SJSA1 (cell line): Measurements from ENCODE around the gene UNC50. TPM values are rescaled to one million over a fixed set of nuclear protein-coding genes. Genes with fewer than 3 reads are reported as not detected.

ENCODE experiments used
- DNase-seq, 2 experiments: peaks; one replicate each; pipeline ENCODE4 v3.0.0-alpha.2; 2015 to 2020; ENCODE audit warnings: low spot score in 2 of 2, low read depth in 1 of 2
- H3K27ac ChIP-seq: fragments of 250-450 bp; sonication (Bioruptor Pico); 2 replicates; pipeline ENCODE4 v1.5.1; 2020; ENCODE audit warnings: mild to moderate bottlenecking, moderate library complexity
- H3K27me3 ChIP-seq: fragments of 250-450 bp; sonication (Bioruptor Pico); replicated peaks from 2 replicates; pipeline ENCODE4 v1.5.1; 2020; ENCODE audit warnings: mild to moderate bottlenecking, moderate library complexity
- H3K36me3 ChIP-seq: fragments of 250-450 bp; sonication (Bioruptor Pico); 2 replicates; pipeline ENCODE4 v1.5.1; 2020; ENCODE audit warnings: mild to moderate bottlenecking
- H3K4me1 ChIP-seq: fragments of 250-450 bp; sonication (Bioruptor Pico); replicated peaks from 2 replicates; pipeline ENCODE4 v1.6.1; 2021; ENCODE audit warnings: mild to moderate bottlenecking
- H3K4me3 ChIP-seq: fragments of 250-450 bp; sonication (Bioruptor Pico); 2 replicates; pipeline ENCODE4 v1.5.1; 2020; ENCODE audit warnings: mild to moderate bottlenecking
- H3K9me3 ChIP-seq: fragments of 250-450 bp; sonication (Bioruptor Pico); replicated peaks from 2 replicates; pipeline ENCODE4 v1.5.1; 2020; ENCODE audit warnings: mild to moderate bottlenecking
- total RNA-seq: library from RNA; depleted of rRNA; stranded (reverse); fragments of >200 nt; shearing (Covaris generic); gene quantifications from 2 replicates; pipeline ENCODE4 v1.2.3, GENCODE V29; 2014

The UNC50 gene
- total RNA-seq, 1 experiment from 2014 or later: 54.8 TPM

DNA sequence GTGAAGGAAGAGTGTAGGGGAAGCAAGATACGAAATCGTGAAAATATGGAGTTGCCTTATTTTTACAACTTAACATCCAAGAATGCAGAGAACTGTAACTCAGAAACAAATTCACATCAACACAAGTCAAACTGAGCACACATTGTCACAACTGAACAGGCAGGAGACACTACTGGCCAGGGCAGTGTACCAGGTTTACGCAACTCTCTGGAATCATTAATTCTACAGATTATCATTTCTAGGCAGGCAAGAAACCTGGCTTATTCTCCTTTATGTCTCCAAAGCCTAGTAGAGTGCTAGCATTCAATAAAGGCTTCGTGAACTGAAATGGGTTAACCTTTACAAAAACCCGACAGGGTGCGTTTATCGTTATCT is 661 bp upstream of the UNC50 start:
- Histone ChIP-seq H3K4me3 (peak overlapping the region; percentile 93), H3K9me3 (no peaks in the 10 kb centered on the region; the same call in 1 of the 2 replicates), H3K4me1 (peaks cover 26% of the 10 kb centered on the region), H3K36me3 (peaks cover 54% of the 10 kb centered on the region), H3K27me3 (no peaks in the 10 kb centered on the region), H3K27ac (peak overlapping the region; percentile 95)
- DNase-seq: peak in 1 of 2 experiments; percentile 25

DNA sequence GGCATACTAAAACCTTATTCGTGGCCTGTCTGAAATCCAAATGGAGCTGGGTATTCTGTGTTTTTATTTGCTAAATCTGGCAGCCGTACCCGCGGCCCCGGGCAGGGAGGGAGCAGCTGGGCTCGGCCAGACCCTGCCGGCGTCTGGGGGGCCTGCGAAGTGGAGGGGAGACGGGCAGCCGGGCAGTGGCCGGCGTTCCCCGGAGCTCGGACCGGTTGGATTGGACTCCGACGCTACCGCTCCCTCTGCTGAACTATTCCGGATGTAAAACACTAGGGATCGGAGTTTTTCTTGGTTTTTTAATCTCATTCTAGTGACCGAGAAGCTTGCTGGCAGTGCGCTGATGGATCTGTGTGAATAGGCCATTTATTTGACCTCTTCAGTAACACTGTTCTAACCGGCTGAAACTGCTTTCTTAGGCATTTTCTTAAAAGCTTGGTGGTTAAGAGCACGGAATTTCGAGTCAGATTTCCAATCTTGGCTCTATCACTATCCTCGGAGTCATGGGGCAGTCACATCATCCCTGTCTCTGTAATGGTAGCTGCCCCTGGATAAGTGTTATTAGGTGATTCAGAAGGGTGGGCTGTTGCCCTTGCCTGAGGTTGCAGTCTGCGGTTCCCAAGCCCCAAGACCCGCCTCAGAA is 694 bp downstream of the UNC50 start:
- peak in 1 of 2 experiments; percentile 28 for DNase-seq
- H3K4me1 ChIP-seq: peaks cover 26% of the 10 kb centered on the region

DNA sequence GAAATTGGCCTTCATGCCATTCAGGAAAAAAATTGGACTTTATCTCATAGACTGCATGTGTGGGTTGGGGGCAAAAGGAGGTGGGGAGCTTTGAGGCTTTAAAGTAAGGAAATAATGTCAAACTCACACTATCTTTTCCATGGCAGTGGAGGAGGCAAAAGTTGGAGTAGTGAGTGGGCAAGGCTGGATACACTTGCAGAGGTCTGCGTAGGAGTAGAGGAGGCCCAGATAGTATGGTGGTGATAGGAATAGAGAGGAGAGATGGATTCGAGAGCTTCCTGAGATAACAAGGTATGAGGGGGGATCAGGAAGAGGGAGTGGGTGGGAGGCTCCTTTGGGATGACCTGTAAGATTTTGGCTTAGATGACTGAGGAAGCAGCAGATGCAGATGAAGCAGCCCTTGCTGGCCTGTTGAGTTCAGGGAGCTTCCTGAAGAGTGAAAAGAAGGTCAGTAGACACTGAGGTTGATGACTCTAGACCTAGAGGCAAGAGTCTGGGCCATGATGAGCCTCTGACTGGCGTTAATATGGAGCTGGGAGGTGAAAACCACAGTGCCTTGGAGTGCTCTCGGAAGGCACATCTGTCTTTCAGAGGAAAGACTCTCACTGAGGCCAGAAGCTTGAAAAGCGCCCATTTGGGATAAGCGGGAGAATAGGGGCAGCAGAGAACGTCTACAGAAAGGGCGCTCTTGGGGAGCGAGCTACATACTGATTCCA is 5.8 kb downstream of the UNC50 start:
- H3K4me3 ChIP-seq: no peak overlapping the region
- no peaks in the 10 kb centered on the region for H3K9me3 ChIP-seq
- DNase-seq: no peak
- peaks cover 82% of the 10 kb centered on the region for H3K36me3 ChIP-seq
- H3K4me1 ChIP-seq: peaks cover 16% of the 10 kb centered on the region
- no peak overlapping the region for H3K27ac ChIP-seq
- no peaks in the 10 kb centered on the region for H3K27me3 ChIP-seq

More for the DNA sequence above, 694 bp downstream of the UNC50 start:
- H3K36me3 ChIP-seq: peaks cover 58% of the 10 kb centered on the region
- H3K4me3 ChIP-seq: peak overlapping the region; percentile 93
- no peaks in the 10 kb centered on the region; the same call in 1 of the 2 replicates for H3K9me3 ChIP-seq
- no peaks in the 10 kb centered on the region for H3K27me3 ChIP-seq
- peak overlapping the region; percentile 95 for H3K27ac ChIP-seq

DNA sequence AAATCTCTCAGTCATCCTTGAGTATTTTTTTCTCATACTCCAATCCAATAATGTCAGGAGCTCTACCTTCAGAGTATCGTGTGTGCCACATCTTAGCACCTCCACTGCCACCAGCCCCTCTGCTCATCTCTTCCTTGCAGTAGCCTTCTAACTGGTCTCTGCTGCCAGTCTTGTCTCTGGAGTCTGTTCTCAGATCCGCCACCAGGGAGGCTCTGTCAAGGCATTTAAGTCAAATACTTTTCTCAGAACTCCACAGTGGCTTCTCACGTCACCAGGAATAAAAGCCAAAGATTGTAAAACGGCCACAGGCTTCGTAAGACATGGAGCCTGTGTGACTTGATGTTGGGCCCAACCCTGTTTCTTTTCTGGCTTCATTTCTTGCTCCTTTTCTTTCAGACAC is 7.1 kb downstream of the UNC50 start:
- H3K36me3 ChIP-seq: peaks cover 71% of the 10 kb centered on the region
- DNase-seq: no peak
- no peak overlapping the region for H3K4me3 ChIP-seq
- H3K27me3 ChIP-seq: no peaks in the 10 kb centered on the region
- peaks cover 3% of the 10 kb centered on the region; the same call in 1 of the 2 replicates for H3K4me1 ChIP-seq
- no peak overlapping the region for H3K27ac ChIP-seq
- H3K9me3 ChIP-seq: no peaks in the 10 kb centered on the region

DNA sequence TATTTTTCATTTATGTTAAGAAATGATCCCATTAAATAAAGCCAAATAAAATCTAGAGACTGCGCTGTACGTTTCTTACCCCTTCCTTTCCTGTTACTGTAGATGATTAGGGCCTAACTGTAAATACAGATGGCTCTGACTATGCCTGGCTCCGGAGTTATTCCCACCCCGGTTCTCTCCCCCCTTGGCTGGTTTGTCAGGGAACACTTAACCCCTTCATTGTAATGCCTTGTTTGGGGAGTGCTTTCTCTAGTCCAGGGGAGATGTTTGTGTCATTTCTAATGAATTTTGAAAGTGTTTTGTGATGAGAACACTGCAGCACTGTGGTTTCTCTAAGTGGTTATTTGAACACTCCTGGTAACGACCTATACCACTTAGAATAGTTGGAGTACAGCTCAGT is 8.8 kb downstream of the UNC50 start:
- no peaks in the 10 kb centered on the region for H3K9me3 ChIP-seq
- H3K27me3 ChIP-seq: no peaks in the 10 kb centered on the region
- no peak overlapping the region for H3K4me3 ChIP-seq
- H3K4me1 ChIP-seq: no peaks in the 10 kb centered on the region
- H3K27ac ChIP-seq: no peak overlapping the region
- DNase-seq: no peak
- H3K36me3 ChIP-seq: peaks cover 56% of the 10 kb centered on the region

DNA sequence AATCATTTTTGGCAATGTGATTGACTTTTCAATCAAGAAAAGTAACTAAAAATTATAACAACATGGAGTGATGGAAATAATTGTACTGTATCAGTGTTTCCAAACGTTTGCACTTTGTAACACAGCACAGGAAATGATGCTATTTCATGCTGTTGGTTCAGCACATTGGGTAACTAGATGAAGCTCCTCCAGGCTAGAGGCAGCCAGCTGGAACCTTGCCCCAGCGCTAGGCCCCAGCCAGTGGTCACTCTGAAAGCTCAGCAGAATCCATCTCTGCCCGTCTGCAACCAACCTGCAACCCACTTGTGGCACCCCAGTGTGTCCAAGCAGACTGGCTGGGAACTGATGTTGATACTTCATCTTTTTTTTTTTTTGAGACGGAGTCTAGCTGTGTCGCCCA is 15.3 kb downstream of the UNC50 start:
- H3K36me3 ChIP-seq: no peaks in the 10 kb centered on the region
- H3K9me3 ChIP-seq: no peaks in the 10 kb centered on the region
- DNase-seq: no peak
- 0 out of 2 replicates have a peak, but pooled peaks cover 7% of the 10 kb centered on the region for H3K27me3 ChIP-seq
- no peaks in the 10 kb centered on the region for H3K4me1 ChIP-seq
- no peak overlapping the region for H3K4me3 ChIP-seq
- H3K27ac ChIP-seq: no peak overlapping the region

DNA sequence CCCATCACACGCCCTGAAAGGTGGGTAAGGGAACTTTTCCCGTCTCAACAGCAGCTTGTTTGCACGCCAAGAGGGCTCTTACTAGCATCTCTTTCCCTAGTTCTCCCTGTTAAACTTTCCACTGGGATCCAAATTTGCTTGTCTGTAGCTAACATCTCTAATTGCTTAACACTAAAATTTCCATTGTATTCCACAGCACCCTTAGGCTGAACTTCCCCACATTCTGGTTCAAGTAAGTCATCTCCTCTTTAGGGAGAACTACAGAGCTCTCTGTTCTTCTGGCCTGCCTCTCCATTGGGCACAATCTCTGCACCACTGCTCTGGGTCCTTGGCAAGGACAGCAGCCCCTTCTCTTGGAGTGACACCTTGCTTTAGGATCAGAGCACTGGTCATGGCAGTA is 24.0 kb downstream of the UNC50 start:
- Histone ChIP-seq H3K9me3 (no peaks in the 10 kb centered on the region), H3K27me3 (peaks cover 8% of the 10 kb centered on the region; the same call in 1 of the 2 replicates), H3K27ac (no peak overlapping the region), H3K36me3 (no peaks in the 10 kb centered on the region), H3K4me3 (no peak overlapping the region), H3K4me1 (no peaks in the 10 kb centered on the region)
- no peak for DNase-seq

DNA sequence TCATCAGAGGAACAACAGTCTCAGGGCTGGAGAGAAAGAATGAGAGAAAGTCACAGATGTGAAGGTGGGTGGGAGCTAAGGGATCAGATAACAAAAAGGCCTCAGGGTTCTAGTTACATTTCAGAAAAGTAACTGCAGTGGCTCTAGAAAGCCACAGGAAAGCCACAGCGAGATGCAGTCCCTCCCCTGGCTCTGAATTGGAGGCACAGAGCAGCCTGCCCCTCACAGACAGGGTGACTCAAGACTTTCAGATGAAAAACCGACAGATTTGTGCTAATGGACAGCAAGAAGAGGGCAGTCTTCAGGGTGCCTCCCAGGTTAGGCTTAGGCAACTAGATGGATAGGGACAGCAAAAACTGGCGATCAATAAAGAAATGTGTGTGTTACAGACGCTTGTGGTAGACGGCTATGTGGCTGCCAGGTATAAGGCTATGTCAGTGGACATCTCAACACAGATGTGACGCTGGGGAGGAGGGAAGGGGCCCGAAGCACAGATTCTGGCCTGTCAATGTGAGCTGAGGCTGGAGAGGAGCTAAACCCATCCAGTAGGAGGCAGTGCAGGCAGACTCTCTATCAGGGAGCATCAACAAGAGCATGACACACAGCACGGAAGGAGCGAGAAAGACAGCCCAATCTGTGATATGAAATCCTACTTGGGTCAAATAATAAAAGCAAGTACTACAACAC is 26.2 kb downstream of the UNC50 start:
- H3K4me3 ChIP-seq: no peak overlapping the region
- H3K27ac ChIP-seq: no peak overlapping the region
- no peaks in the 10 kb centered on the region for H3K36me3 ChIP-seq
- DNase-seq: no peak
- H3K27me3 ChIP-seq: peaks cover 8% of the 10 kb centered on the region; the same call in 1 of the 2 replicates
- no peaks in the 10 kb centered on the region for H3K9me3 ChIP-seq
- no peaks in the 10 kb centered on the region for H3K4me1 ChIP-seq

DNA sequence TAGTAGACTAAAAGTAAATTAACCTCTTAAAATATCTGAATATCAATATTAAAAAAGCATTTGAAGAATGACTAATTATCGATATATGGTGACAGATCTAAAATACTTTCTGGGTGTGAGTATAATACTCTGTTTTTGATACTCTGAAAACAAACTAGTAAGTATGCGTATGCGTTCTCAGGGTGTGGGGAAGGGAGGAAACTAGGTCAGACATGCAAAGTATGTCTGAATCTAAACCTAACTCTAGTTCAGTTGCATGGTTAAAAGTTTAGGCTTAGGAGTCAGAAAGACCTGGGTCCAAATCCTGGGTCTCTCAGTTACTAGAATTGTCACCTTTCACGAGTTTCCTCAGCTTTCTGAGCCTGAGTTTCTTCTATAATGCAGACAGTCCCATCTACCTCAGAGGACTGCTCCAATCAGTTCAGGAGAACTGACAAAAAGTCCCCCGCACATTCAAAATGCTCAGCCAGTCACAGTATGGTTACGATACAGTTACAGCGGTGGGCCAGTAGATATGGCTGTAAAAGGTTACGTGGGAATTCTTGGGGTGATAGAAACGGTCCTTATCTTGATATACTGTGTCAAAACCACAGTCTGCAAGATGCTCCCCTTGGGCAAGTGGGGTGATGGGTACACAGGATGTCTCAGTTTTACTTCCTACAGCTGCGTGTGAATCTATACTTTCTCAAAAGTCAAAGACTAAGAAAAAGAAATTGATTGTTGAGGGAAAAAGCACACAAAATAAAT is 29.2 kb downstream of the UNC50 start:
- Histone ChIP-seq H3K4me3 (no peak overlapping the region), H3K4me1 (no peaks in the 10 kb centered on the region), H3K36me3 (no peaks in the 10 kb centered on the region), H3K9me3 (no peaks in the 10 kb centered on the region), H3K27me3 (peaks cover 8% of the 10 kb centered on the region; the same call in 1 of the 2 replicates), H3K27ac (no peak overlapping the region)
- no peak for DNase-seq

DNA sequence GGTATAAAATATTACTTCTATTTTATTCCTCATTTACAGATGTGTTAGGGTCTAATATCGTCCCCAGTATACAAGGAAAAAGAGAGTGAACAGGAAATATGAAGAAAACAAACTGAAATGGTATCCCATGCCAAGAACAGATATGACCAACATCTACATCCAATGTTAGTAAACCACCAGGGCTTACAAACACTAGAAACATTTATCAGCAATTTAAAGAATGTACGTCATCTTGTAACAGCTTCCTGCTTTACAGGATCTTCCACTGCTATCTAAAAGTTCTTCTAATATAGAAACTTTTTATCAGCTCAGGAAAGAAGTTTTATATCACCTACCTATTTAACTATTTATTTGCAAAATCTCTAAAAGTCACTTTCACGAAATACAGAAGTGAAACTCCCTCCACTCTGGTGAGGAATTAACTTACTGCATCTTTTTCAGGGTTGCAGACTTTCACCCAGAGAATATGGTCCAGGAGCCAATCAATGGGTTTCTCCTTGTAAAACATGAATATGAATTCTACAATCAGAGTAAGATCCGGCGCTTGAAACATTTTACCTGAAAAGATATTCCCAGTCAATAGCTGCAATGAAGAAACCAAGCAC is 35.2 kb downstream of the UNC50 start:
- Histone ChIP-seq H3K9me3 (no peaks in the 10 kb centered on the region), H3K27ac (no peak overlapping the region), H3K4me3 (no peak overlapping the region), H3K36me3 (no peaks in the 10 kb centered on the region), H3K4me1 (no peaks in the 10 kb centered on the region), H3K27me3 (peaks cover 4% of the 10 kb centered on the region; the same call in 1 of the 2 replicates)
- no peak for DNase-seq

DNA sequence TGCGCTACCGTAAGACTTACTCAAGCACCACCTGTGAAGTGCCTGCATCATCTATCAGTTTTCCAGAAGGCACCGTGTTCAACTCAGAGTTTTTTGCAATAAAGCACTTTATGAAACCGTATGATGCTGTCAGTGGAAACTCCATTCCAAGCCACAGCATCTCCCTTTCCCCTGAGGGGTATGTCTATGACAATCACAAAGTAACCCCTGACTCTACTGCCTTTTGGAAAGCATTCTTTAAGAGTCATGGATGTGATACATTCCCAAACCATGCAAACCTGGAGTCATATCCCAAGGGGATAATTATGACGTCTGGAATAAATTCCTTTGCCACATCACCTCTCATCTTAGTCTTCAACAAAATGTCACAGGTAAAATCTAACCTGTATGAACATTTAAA is 39.2 kb downstream of the UNC50 start:
- H3K27ac ChIP-seq: no peak overlapping the region
- H3K9me3 ChIP-seq: no peaks in the 10 kb centered on the region
- DNase-seq: no peak
- H3K4me1 ChIP-seq: no peaks in the 10 kb centered on the region
- H3K27me3 ChIP-seq: peaks cover 4% of the 10 kb centered on the region; the same call in 1 of the 2 replicates
- no peaks in the 10 kb centered on the region for H3K36me3 ChIP-seq
- no peak overlapping the region for H3K4me3 ChIP-seq

DNA sequence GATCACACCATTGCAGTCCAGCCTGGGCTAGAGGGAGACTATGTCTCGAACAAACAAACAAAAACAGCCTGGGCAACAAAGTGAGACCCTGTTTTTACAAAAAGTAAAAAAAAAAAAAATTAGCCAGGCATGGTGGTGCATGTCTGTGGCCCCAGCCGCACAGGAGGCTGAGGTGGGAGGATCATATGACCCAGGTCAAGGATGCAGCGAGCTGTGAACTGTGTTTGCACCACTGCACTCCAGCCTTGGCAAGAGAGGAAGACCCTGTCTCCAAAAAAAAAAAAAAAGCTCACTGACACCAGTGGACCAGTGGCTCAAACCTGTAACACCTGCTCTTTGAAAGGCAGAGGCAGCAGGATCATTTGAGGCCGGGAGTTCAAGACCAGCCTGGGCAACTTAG is 40.1 kb downstream of the UNC50 start:
- H3K36me3 ChIP-seq: no peaks in the 10 kb centered on the region
- no peaks in the 10 kb centered on the region for H3K9me3 ChIP-seq
- H3K27ac ChIP-seq: no peak overlapping the region
- H3K27me3 ChIP-seq: peaks cover 4% of the 10 kb centered on the region; the same call in 1 of the 2 replicates
- no peak overlapping the region for H3K4me3 ChIP-seq
- no peaks in the 10 kb centered on the region for H3K4me1 ChIP-seq
- DNase-seq: no peak
